Measurements from ENCODE around the gene SEMA3F. TPM values are rescaled to one million over a fixed set of nuclear protein-coding genes. Genes with fewer than 3 reads are reported as not detected.

The SEMA3F gene
- polyA plus RNA-seq, 12 donors = 6.4 to 70.8 (median 14.0) TPM; not detected in 1

DNA sequence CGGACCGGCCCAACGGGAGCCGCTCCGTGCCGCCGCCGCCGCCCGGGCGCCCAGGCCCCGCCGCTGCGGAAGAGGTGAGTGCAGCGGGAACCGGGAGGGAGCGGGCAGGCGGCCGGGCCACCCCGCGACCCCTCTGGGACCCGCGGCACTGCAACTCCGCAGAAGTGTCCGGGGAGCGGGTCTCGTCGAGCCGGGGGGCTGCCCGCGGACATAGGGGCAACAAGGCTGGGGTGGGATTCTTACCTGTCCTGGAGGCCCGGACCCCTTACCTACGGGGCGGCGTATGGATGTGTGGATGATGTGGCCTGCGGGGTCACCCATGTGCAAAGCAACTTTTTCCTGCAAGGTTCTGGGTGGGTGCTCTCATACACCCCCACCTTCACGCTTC lies 361 bp downstream of the SEMA3F start:
- no peak for DNase-seq

DNA sequence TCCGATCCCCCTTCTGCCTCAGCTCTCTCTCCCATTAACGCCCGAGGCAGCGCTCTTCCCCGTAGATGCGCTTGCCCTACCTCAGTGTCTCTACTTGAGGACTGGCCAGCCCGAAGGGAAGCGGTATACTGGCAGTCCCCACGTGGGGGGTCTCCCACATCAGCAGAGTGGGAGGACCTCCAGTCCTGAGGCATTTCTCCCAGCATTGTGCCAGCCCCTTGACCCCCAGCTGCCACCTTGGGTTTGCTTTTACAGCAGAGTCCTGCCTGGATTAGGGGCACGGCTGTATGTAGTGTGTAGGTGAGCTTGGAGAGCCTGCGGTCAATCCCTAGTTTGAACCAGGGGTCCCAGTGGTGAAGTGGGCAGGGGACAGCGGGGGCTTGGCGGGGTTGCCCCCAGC lies 767 bp downstream of the SEMA3F start:
- no peak for DNase-seq

DNA sequence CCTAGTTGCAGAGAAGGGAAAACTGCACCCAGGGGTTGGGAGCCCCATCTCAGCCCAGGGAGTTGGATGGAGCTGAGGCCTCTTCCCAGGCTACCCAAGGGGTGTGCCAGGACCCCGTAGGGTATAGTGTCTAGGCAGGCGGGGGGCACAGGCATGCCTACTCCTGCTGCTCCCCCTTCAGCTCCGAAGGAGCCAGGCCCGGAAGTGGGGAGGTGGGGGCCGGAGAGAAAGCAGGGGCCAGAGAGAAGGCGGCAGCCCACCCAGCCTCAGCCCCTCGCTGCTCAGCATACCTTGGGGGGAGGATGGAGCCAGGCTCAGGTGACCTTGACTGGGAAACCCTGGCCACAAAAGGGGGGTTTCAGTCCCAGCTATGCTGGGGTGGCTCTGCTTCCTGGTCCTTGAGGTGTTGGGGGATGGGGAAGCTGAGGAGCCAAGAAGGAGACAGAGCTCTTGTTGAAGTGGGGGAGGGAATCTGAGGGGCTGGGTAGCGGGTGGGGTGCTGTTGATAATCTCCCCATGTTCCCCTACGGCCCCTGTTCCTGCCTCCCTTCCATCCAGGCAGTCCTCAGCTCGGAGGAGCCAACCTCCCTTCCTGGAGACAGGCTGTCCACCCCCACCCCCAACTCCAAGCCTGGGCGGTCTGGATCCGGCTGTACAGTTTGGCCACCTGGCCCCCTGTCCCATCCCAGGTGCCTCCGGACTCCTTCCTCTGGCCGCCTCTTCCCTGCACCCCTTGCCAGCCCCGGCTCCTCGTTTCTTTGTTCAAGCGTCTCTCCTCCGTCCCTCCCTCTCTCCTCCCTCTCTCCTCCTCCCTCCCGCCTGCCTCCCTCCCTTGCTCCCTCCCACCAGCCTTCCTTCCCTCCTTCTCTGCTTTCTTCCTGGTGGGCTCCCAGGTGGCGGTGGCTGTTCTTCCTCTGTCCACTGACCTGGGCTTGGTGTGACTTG lies 1.7 kb downstream of the SEMA3F start:
- DNase-seq = peak; percentile 52

DNA sequence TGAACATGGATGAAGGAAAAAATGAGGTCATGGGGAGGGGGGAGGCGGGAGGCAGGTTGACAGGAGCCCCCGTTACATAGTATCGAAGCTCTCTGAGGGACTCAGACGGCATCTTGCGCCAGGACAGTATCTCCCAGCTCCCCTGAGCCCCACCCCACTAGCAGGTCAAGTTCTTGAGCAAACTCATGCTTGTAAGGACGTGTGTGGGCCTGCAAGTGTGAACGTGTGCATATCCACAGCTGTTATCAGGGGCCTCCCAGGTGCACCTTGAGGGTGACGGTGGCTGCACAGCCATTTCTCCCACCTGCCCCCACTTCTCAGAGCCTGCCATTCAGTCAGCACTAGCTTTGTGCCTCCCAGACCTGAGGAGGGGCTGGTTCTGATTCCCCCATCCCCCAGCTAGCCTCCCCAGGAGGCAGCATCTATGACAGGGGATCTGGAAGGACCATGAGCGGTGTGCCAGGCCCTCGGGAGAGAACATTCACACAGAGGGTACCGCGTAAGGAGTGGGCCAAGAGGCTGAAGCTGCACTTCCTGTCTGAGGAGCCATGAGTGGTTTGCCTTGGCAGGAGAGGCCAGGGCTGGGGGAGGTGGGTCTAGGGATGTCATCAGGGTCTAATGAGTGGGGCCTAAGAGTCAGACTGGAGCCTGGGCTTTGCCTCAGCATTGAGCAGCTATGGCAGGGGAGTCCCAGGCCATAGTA lies 2.9 kb downstream of the SEMA3F start:
- DNase-seq = no peak

DNA sequence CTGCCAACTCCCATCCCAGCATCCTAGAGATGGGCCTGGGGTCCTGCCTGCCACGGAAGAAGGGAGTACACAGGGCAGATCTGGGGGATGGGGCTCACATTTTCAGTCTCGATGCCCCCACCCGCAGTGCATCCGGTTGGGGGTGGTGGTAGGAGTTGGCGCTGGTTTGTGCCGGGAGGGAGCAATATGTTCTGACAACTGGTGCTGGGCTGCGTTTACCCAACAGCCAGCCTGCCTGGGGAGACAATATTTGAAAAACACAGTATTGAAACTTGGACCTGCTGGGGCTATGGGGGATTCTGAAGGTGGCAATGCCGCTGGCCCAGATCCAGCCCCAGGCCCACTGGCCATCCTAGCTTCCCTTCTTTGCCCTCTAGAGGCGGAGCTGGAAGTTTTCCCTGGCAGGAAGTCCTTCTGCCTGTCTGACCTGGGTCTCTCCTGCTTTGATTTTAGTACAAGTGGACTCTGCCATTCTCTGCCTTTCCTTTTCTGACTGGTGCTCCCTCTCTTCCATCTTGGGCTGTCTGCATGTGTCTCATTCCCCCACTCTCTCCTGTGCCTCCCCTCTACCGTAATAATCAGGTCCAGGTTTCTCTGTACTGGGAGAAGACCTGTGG lies 3.5 kb downstream of the SEMA3F start:
- no peak for DNase-seq

DNA sequence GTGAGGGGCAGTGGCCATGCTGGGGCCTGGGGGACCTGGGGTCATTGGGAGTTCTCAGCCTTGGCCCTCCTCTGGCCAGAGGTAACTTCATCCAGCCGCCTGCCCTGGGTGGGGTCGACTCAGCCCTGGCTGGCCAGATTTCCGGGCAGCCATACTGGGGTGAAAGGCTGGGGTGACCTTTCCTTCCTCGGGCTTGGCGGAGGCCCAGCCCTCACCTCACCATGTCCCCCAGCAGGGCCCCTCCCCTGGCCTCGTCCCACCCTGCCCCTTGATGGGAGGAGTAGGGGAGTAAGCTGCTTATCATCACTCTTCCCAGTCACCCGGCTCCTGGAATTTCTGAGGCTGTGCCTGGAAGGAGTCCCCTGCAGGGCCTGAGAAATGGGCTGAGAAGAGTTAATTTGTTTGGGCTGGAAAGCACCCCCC lies 5.4 kb downstream of the SEMA3F start:
- no peak for DNase-seq

DNA sequence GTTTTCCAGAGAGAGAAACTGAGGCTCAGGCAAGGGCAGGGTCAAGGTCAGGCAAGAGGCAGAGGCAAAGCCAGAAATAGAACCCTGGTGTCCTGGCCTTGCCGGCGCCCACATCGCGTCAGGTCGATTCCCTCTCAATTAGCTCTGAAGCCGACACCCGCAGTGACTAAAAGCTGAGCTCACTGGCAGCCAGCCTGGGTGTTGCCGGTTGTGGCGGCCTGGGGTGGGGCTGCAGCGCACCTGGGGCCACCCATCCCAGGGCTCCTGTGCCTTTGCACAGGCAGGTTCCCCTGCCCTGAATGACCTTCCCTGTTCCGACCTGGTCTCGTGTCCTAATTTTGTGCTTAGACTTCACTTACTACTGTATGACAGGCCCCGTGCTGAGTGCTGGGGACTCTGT lies 6.2 kb downstream of the SEMA3F start:
- no peak for DNase-seq

DNA sequence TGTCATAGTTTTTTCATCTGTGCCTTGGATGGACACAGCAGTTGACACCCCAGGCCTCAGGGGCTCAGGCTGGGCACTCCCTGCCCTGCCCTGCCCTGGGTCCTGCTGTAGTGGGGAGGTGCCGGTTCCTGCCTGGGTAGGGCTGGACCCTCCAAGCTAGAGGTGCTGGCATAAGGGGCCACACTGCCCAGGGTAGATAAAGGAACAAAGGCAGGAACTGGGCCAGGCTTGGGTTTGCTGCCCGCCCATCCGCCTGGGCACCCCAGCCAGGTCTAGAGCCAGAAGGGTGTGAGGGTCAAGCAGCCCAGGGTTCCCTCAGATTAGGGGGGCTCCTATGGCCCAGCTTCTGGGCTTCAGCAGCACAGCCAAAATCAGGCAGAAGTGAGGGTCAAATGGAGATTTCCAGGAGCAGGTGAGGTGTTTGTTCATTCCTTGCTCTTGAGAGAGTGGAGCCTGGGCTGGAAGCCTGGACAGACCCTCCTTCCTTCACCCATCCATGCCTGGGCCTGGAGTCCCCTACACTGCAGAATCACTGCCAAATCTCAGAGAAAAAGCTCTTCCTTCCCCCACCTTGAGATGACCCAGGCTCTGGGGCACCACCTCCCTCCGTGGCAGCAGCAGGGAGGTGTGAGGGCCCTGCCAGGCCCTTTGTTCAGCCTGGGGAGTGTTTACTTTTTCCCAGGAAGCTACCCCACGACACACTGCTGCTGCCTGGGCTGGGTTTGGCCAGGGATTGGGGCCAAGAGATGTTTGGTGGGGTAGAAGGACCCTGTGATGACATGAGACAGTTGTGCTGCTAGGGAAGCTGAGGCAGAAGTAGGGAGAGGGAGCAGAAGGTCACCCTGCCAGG lies 7.1 kb downstream of the SEMA3F start:
- DNase-seq = no peak

DNA sequence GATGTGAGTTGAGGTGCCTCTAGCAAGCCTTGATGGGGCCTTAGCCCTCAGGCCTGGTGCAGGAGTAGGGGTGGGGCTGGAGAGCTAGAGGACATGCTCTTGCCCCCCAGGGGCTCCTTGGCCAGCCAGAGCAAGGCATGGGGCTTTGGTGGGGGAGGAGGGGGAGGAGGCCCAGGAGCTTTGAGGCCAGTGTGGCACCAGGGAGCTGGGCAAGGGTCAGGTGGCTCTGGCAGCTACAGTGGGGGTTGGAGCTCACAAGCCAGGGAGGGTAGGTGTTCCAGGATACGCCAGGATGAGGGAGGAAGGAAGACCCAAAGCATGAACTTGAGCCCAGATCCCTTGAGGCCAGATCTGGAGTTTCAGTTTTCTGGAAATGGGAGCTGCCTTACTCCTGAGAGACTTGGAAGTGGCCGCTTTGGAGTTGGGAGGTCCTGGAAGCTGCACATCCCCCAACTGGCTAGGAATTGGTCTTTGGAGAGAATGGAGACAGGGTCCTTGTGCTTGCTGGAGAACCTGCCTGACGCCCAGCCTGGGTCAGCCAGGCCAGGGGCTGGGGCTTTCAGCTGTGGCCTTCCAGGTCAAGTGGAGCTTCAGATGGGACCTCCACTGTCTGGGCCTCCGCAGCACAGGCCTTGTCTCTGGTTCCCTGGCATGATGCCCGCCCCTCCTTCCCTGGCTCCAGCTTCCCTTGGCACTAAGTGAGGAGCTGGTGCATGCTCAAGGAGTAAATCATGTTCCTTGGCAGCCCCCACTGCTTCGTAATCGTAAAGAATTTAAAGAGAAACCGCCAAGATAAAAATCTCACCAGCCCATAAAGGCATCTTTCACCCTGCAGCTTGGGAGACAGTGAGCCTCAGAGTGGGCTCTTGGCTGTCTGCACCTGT lies 8.7 kb downstream of the SEMA3F start:
- DNase-seq = peak; percentile 80

DNA sequence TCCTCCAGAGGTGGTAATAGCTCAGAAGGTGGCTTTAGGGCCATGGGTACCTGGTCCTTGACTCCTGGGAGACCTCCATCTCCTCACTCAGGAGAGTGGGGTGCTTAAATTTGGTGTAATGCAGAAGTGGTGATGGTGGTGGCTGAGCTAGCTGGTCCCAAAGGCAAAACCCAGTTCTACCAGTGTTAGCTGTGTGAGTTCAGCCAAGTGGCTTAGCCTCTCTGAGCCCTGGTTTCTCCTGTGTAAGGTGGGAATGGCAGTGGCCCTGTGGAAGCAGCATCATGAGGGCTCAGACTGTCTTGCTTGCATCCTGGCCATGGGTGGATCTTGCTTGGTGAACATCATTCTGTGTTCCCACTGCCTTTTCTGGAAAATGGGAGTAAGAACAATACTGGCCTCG lies 9.4 kb downstream of the SEMA3F start:
- DNase-seq = no peak

DNA sequence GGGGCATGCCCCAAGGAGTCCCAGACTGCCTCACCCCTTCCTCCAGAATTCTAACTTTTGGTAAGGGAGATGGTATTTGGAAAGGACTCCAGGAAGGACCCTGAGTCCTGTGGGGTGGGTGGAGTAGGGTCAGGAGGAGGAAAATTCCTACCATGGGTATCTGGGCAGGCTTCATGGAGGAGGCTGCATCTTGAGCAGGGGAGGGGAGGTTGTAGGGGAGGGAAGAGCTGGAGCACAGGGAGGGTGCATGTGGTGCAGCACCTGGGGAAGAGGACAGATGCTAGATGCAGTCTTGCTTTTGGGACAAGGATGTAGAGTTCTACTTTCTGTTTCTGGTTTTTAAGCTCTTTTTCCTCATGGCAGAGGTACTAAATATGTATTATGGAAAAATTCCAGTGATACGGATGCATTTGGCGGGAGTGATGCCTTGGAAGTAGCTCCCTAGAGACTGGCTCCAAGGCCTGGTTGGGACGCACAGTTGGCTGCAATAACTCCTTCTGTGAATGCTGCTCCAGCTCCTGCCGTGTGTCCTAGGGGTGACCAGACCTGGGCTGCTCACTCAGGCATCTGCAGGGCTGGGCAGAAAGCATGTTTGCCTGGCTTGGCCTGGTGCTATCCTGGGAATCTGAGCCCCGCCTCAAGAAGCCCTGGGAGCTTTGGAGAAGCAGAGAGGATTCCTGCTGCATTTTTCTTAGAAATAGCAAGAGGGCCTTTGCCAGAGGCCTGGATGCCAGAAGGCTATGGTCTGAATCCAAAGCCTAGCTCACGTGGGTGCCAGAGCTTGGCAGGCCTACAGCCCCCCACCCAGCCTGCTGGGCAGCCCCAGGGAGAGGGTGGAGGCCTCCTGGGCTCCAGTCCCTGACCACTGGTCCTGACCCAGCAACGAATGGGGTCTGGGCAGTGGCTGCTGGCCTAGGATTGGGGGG lies 10.1 kb downstream of the SEMA3F start:
- DNase-seq = peak; percentile 72

DNA sequence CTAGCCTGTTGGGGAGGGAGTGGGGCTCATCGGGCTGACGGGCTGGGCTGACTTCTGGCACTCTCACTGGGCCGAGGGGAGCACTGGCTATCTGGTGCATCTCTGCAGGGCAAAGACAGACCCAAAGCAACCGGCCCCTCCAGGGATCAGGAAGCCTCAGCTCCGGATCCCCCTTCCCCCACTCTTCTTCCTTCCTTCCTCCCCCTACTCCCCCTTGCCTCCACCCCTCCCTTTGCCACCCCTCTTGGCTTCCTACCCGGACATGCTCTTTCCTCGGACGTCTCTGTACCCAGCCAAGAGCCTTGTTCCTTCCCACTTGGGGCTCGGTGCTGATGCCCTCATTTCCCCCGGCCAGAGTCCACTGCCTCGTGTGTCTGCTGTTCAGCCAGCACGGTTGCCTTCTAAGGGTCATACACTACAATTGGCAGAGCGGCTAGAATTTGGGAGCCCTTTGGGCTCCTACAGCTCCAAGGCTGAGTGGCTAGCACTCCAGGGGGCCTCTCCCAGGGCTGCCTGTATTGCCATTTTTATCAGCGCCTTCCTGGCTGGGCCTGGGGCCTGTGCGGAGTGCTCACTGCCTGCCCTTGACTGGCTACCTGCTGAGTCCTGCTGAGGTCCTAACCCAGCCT lies 10.9 kb downstream of the SEMA3F start:
- DNase-seq = no peak

DNA sequence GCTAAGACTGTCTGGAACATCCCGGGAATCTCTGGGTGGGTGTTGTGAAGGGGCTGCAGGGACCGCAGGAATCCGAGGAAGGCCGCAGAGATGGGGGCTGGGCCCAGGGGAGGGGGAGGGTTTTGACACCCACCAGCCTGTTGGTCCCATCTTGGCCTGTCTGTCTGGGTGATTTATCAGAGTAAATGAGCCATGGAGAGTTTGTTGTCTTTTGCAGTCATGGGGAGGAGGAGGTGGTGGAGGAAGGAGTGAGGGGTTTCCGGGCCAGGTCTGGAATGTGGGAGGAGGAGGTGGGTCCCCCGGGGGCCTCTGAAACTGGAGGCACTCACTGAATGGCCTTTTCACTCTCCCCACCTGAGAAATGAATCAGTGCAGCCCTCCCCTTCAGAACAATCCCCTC lies 11.5 kb downstream of the SEMA3F start:
- DNase-seq = no peak

DNA sequence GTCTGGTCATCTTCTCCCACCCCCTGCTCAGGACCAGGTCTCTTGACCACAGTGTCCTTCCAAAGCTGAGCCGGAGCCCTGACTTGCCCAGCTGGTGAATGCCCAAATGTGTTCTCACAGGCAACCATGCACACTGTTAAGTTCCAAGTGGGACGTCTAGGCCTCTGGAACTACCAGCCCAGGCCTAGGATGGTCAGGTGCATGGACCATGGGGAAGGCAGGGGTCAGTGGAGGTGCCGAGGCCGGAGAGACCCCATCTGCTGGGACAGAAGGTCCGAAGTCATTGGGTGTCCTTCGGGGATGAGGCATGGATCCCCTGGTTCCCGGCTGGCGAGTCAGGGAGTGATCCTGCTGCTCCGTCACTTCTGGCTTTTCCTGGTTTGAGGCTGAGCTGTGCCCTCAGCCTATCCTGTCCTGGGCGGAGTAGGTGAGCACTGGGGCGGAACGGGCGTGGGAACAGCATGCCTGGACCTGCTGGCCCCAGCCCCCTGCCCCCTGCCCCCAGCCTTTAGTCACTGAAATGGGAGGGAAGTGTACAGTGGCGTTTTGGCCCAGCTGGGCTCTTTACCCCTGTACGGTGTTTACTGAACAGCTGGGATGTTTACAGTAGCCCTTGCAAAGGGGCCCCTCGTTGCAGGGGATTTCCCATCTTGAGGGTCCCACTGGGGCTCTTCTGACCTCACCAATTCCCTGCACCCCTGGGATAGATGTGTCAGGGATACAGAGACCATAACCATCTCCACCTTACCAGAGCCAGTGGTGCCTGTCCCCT lies 12.1 kb downstream of the SEMA3F start:
- no peak for DNase-seq

DNA sequence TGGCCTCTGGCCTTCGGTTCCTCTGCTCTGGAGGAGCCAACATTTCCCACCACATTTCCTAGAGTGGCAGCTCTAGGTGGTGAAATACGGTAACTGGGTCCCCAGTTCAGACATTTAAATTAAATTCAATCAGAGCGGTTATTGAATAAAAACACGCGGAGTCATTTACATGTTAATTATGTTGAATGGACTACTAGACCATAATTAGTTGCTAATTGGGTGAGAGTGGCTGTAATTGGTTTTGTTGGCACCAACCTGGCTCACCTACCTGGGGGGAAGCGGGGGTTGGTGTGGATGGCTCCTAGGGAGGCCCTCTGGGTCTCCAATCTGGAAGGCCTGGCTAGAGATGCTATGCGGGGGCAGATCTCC lies 12.7 kb downstream of the SEMA3F start:
- no peak for DNase-seq

DNA sequence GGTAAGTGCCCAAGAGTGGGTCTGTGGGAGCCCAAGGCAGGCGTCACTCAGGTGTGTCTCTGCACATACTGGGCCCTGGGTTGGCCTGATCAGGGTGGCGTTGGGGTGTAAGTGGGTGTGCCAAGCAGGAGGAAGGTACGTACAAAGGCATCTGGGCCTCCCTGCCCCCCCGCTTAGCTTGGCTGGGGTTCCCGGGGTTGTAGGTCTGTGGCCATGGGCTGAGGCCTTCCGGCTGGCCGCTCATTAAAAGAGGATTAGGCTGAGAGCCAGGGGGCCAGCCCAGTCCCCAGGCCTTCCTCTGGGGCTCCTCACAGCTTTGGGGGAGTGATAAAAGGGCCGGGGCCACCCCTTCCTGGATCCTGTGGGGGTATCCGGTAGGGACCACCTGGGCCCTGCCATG lies 13.3 kb downstream of the SEMA3F start:
- no peak for DNase-seq

DNA sequence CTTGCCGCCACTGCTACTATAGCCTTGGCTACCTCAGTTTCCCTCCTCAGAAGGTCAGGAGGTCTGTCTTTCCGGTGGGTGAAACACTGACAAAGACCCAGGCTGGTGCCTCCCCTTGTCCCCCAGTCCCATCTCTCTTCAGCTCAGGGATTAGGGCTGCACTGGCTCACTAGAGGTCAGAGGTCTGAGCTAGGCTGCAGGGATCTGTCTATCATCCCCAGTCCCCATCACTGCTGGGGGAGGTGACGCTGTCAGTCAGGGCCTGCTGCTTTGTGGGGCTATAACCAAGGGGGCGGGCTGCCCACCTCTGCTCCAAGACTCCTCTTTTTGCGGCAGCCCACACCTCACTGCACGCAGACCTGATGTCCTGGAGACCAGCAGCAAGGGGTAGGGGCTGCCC lies 13.7 kb downstream of the SEMA3F start:
- no peak for DNase-seq

DNA sequence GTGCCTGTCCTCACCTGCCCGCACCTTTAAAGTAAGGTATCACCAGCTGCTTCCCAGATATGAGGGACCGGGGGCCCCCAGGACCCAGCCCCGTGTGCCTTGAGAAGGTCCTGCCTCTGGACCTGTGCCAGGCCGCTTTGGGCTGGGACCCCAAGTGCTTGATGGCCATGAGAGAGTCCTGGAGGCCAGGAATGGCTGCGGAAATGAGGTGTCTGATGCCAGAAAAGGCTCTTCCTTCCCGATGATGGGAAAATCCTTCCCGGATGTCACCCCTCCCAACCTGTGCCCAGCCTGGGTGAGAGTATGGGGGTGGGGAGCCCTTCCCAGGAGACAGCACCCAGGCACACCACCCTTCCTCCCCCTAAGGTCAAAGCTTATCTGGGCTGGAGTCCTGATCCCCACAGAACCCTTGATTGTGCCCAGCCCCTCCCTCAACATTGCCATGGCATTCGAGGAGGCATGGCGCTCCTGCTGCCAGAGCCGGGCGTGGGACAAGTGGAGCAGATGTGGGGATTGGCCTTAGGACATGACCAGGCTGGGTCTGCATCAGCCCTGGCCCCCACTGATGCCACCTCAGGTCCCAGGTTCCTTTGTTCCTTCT lies 14.2 kb downstream of the SEMA3F start:
- DNase-seq = no peak
